GM12874 (cell line): Measurements from ENCODE around the gene MBTPS1.

ENCODE experiments used
- TF ChIP-seq, protein P1 (sequence below): IDR thresholded peaks from 2 replicates; pipeline ENCODE4 v1.5.1; 2011; ENCODE audit warnings: low read depth, mild to moderate bottlenecking, control low read depth, low read length, moderate library complexity; ENCODE audit not compliant: insufficient read depth

MBTPS1 gene

DNA sequence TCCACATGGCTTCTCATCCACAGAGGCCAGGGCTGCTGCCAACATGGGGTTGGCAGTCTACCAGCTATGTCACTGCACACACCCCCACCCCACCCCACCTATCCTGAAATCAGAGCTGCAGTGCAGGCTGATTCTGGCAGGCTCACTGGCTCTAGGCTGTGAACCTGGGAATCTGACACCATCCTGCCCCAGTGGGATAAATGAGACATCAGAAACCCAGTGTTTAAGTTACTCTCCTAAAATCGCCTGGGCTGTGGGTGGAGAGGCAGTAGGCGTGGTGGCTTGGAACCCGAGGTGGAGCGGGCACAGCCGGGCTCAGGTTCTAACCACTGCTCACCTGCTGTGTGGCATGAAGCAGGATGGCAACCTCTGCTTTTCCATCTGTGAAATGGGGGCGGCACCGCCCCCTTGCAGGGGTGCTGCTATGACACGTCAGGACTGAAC is 79.7 kb downstream of the MBTPS1 start:
- TF ChIP-seq, protein P1, sequence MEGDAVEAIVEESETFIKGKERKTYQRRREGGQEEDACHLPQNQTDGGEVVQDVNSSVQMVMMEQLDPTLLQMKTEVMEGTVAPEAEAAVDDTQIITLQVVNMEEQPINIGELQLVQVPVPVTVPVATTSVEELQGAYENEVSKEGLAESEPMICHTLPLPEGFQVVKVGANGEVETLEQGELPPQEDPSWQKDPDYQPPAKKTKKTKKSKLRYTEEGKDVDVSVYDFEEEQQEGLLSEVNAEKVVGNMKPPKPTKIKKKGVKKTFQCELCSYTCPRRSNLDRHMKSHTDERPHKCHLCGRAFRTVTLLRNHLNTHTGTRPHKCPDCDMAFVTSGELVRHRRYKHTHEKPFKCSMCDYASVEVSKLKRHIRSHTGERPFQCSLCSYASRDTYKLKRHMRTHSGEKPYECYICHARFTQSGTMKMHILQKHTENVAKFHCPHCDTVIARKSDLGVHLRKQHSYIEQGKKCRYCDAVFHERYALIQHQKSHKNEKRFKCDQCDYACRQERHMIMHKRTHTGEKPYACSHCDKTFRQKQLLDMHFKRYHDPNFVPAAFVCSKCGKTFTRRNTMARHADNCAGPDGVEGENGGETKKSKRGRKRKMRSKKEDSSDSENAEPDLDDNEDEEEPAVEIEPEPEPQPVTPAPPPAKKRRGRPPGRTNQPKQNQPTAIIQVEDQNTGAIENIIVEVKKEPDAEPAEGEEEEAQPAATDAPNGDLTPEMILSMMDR, result no peak

DNA sequence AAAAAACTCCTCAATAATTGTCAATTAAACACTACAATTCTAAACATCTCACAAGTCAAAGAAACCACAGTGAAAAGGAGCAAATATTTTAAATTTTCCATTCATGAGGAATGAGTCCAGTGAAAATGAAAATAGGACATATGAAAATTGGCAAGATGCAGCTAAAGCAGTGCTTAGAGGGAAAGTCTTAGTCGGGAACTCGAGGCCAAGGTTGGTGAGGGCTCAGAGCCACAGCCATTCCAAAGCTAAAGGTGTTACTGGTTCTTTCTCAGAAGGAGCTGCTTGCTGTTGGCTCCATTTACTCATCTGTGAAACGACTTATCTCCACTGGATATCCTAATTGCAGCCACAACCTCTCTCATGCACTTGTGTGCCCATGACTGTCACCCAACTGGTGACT is 80.6 kb downstream of the MBTPS1 start:
- TF ChIP-seq, protein P1, result no peak

DNA sequence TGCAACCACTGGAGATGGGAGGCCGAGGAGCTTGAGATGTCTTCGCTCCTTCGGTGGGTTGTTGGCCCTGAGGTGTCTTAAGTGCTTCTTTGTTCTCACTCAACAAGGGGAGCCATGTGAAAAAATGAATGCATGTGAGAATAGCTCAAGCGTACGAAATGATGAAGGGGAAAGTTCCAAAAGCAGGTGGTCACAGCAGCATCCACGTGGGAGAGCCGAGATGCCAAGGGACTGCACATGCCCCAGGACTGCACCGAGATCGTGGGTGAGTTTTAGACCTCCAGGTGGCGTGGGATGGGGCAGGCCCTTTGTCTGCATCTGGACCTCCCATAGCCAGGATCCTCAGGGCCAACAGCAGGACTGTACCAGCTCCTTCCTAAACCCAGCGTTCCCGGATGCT is 82.2 kb downstream of the MBTPS1 start:
- TF ChIP-seq, protein P1, result no peak

DNA sequence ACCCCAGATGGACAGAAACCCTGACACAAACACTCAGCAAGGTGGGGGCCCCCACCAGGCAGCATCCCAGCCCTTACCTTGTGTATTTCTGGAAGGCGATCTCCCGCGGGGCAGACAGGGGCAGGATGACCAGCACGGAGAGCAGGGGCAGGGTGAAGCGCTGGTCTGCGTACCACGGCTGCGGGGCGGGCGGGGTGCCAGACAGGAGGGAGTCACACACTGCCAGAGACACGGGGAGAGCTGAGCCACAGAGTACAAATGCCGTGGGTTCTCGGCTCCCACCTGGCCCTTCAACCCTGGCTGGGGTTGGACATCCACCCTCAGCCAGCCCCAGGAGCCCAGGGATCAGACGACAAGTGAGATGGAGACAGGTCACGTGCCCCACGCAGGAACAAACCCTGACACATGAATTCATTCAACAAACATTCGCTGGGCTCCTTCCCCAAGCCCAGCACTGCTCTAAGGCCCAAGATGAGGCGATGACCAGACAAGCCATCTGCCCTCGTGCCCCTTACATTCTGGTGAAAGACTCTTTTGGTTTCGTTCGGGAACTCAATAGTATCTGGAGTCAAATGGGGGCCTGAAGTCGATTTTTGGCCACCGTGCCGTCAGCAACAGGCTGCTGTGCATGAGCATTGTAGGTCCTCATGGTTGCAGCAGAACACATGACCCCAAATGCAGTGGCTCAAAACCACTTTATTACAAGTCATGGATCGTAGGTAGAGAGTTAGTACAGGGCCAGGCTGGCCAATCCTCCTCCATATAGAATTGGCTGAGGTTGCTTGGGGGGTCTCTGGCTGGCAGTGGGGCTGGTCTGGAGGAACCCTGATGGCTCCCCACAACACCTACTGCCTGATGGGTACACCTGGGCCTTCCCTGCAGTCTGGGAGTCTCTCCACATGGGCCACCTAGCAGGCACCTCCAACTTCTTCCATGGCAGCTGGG is 83.2 kb downstream of the MBTPS1 start:
- TF ChIP-seq, protein P1, result no peak

- TF ChIP-seq, protein P1, result no peak
Observed at GRCh38 chr16:84032458-84033178, 84.1 kb downstream of the MBTPS1 start.

- TF ChIP-seq, protein P1, result no peak
Observed at GRCh38 chr16:84031556-84031955, 85.2 kb downstream of the MBTPS1 start.

DNA sequence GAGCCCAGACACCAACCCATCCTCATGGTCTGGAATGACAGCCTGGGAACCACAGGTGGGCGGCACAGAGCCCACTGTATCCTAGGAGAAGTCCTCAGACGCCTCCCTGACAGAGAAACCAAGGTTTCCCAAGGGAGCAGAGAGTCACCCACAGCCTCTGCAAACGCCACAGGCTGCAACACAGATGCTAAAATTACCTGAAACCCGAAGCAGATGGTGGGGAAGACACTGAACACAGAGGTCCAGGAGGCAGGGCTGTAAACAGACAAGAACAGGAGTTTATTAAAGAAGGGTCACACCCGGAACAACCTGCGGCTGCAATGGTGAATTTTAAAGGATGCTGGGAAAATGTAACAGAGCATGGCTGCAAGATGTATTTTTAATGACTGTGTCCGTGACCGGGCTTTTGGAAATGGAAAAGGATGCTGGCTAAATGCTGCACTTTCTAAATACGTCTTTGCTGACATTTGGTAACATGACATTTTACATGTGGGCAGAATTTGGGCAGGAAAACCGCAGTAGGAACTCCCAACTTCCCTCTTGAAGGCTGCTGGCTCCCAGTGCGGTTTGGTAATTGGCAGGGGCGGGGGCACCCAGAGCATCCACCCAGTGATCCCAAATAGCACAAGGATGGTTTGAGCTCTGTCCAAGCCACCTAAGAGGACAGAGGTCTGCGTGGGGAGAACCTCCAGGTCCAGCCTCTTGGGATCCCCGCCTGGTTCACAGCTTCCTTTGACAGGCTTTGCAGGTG is 87.3 kb downstream of the MBTPS1 start:
- TF ChIP-seq, protein P1, result no peak
